M059J (cell line): Measurements from ENCODE around the gene BECN2. TPM values are rescaled to one million over a fixed set of nuclear protein-coding genes. Genes with fewer than 3 reads are reported as not detected.

Source experiments
- DNase-seq: peaks from one replicate; pipeline ENCODE4 v3.0.0-alpha.2; 2012; ENCODE audit warnings: low read depth
- total RNA-seq: library from RNA; depleted of rRNA; stranded (reverse); fragments of >200 nt; shearing (Covaris generic); gene quantifications from 2 replicates; pipeline ENCODE4 v1.2.3, GENCODE V29; 2014; rRNA removed

BECN2 gene
- total RNA-seq, 1 experiment from 2014 or later: not detected

GRCh38 chr1:241979071-241979470 lies 21.5 kb downstream of the BECN2 start:
- DNase-seq: no peak

GRCh38 chr1:241979926-241980325 lies 22.4 kb downstream of the BECN2 start:
- no peak for DNase-seq

GRCh38 chr1:241985787-241986186 lies 28.2 kb downstream of the BECN2 start:
- peak; percentile 66 for DNase-seq

GRCh38 chr1:241988389-241988930 lies 30.9 kb downstream of the BECN2 start:
- DNase-seq: peak; percentile 28

- peak; percentile 98 for DNase-seq
Observed at GRCh38 chr1:241990040-241990439, 32.5 kb downstream of the BECN2 start.

GRCh38 chr1:241992734-241993133 lies 35.2 kb downstream of the BECN2 start:
- peak; percentile 74 for DNase-seq

GRCh38 chr1:241994171-241994570 lies 36.6 kb downstream of the BECN2 start:
- peak; percentile 52 for DNase-seq

GRCh38 chr1:241997401-241997998 lies 39.9 kb downstream of the BECN2 start:
- DNase-seq: no peak

- DNase-seq: peak; percentile 93
Observed at GRCh38 chr1:241998412-241998921, 40.9 kb downstream of the BECN2 start.

- DNase-seq: no peak
Observed at GRCh38 chr1:241999026-241999425, 41.5 kb downstream of the BECN2 start, which contains the start of gene MAP1LC3C. Gene MAP1LC3C (minus strand): TSS chr1:241999098. CDS start chr1:241999008, 90 bp downstream.

- no peak for DNase-seq
Observed at GRCh38 chr1:242000434-242000833, 42.9 kb downstream of the BECN2 start.

- DNase-seq: no peak
Observed at GRCh38 chr1:242002072-242002471, 44.5 kb downstream of the BECN2 start.

- no peak for DNase-seq
Observed at GRCh38 chr1:242002510-242002909, 44.9 kb downstream of the BECN2 start.

GRCh38 chr1:242004751-242005495 lies 47.4 kb downstream of the BECN2 start:
- peak; percentile 71 for DNase-seq

GRCh38 chr1:242005866-242006535 lies 48.4 kb downstream of the BECN2 start:
- peak; percentile 67 for DNase-seq

- no peak for DNase-seq
Observed at GRCh38 chr1:242006976-242007375, 49.4 kb downstream of the BECN2 start.

Other genes starting within 250 kb of the BECN2 start
- 25.0 and 36.8 TPM in 2 replicates for gene EXO1, start 109.6 kb upstream of the BECN2 start, total RNA-seq
- not detected in 2 replicates for gene MAP1LC3C, start 41.3 kb downstream of the BECN2 start, total RNA-seq